Measurements from ENCODE around the gene NMD3.

Gene NMD3

DNA sequence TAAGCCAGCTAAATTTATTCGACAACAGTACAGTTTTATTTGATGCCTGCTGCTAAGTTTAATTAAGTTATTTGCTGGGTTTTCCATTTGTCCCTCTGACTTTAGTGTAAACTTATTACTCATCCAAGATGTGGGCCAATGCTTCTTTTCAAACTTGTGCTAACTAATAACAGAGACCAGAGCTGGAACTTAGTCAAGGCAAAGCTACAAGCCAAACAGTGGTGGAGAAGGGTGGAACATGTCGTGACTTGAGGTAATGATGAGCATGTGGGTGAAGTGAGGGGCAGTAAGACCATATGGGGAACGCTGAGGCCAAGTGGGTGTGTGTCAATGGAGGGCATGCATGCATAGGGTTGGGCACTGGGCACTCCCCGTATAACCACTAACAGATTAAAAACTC is 63.9 kb downstream of the NMD3 start:
- Histone ChIP-seq H3K4me3 (ENCODE audit: low read depth, low read length) (no peak overlapping the region), H3K4ac (ENCODE audit: low read depth, low read length) (no peak overlapping the region)

GRCh38 chr3:161289174-161289573 is 68.1 kb downstream of the NMD3 start:
- Histone ChIP-seq H3K4me3 (ENCODE audit: low read depth, low read length) (no peak overlapping the region), H4K91ac (ENCODE audit: low read depth, low read length) (no peak overlapping the region), H3K27ac (ENCODE audit: low read depth, low read length) (no peak overlapping the region), H3K4me2 (ENCODE audit: low read length) (no peak overlapping the region), H3K79me2 (ENCODE audit: control insufficient read depth, insufficient read depth, low read length, poor library complexity) (no peaks in the 10 kb centered on the region), H3K79me1 (ENCODE audit: low read length) (no peaks in the 10 kb centered on the region), H2BK12ac (ENCODE audit: low read length) (no peak overlapping the region), H3K18ac (ENCODE audit: low read length) (no peak overlapping the region), H3K23ac (ENCODE audit: low read length) (no peak overlapping the region), H4K8ac (ENCODE audit: low read depth, low read length) (no peak overlapping the region), H2AK5ac (ENCODE audit: low read length) (no peak overlapping the region), H3K4ac (ENCODE audit: low read depth, low read length) (no peak overlapping the region), H3K9ac (ENCODE audit: low read length) (no peak overlapping the region), H2BK5ac (ENCODE audit: low read depth, low read length, poor library complexity) (no peak overlapping the region), H2BK120ac (ENCODE audit: insufficient read depth, low read length, poor library complexity) (no peak overlapping the region), H3K9me3 (ENCODE audit: insufficient read depth, low read depth, low read length) (no peaks in the 10 kb centered on the region), H4K12ac (ENCODE audit: low read depth, low read length) (no peak overlapping the region), H3K14ac (ENCODE audit: low read length) (no peak overlapping the region), H3K27me3 (ENCODE audit: insufficient read depth, low read length) (no peaks in the 10 kb centered on the region), H3K4me1 (ENCODE audit: control insufficient read depth in 1 of 2, insufficient read depth in 2 of 2, low read length in 2 of 2) (no peaks in the 10 kb centered on the region), H2AFZ (ENCODE audit: insufficient read depth, low read length, poor library complexity) (no peak overlapping the region), H3K36me3 (ENCODE audit: control insufficient read depth in 1 of 2, insufficient read depth in 2 of 2, low read length in 2 of 2) (no peaks in the 10 kb centered on the region)
- DNase-seq: no peak
- WGBS (ENCODE audit: extremely low coverage, insufficient coverage, insufficient read length): no CpG with 5 or more reads among the region's 4 CpGs

More for the DNA sequence above, 63.9 kb downstream of the NMD3 start:
- Histone ChIP-seq H4K91ac (ENCODE audit: low read depth, low read length) (no peak overlapping the region), H2BK12ac (ENCODE audit: low read length) (no peak overlapping the region), H3K27me3 (ENCODE audit: insufficient read depth, low read length) (no peaks in the 10 kb centered on the region), H3K36me3 (ENCODE audit: control insufficient read depth in 1 of 2, insufficient read depth in 2 of 2, low read length in 2 of 2) (no peaks in the 10 kb centered on the region), H3K4me1 (ENCODE audit: control insufficient read depth in 1 of 2, insufficient read depth in 2 of 2, low read length in 2 of 2) (no peaks in the 10 kb centered on the region), H4K12ac (ENCODE audit: low read depth, low read length) (no peak overlapping the region), H3K79me1 (ENCODE audit: low read length) (no peaks in the 10 kb centered on the region), H3K23ac (ENCODE audit: low read length) (no peak overlapping the region), H2AK5ac (ENCODE audit: low read length) (no peak overlapping the region), H3K27ac (ENCODE audit: low read depth, low read length) (no peak overlapping the region), H2BK120ac (ENCODE audit: insufficient read depth, low read length, poor library complexity) (no peak overlapping the region), H2BK5ac (ENCODE audit: low read depth, low read length, poor library complexity) (no peak overlapping the region), H3K4me2 (ENCODE audit: low read length) (no peak overlapping the region), H3K14ac (ENCODE audit: low read length) (no peak overlapping the region), H3K9ac (ENCODE audit: low read length) (no peak overlapping the region), H3K18ac (ENCODE audit: low read length) (no peak overlapping the region), H3K79me2 (ENCODE audit: control insufficient read depth, insufficient read depth, low read length, poor library complexity) (no peaks in the 10 kb centered on the region), H4K8ac (ENCODE audit: low read depth, low read length) (no peak overlapping the region), H2AFZ (ENCODE audit: insufficient read depth, low read length, poor library complexity) (no peak overlapping the region), H3K9me3 (ENCODE audit: insufficient read depth, low read depth, low read length) (peaks cover 4% of the 10 kb centered on the region)
- WGBS (ENCODE audit: extremely low coverage, insufficient coverage, insufficient read length): no CpG with 5 or more reads among the region's 4 CpGs
- no peak for DNase-seq

DNA sequence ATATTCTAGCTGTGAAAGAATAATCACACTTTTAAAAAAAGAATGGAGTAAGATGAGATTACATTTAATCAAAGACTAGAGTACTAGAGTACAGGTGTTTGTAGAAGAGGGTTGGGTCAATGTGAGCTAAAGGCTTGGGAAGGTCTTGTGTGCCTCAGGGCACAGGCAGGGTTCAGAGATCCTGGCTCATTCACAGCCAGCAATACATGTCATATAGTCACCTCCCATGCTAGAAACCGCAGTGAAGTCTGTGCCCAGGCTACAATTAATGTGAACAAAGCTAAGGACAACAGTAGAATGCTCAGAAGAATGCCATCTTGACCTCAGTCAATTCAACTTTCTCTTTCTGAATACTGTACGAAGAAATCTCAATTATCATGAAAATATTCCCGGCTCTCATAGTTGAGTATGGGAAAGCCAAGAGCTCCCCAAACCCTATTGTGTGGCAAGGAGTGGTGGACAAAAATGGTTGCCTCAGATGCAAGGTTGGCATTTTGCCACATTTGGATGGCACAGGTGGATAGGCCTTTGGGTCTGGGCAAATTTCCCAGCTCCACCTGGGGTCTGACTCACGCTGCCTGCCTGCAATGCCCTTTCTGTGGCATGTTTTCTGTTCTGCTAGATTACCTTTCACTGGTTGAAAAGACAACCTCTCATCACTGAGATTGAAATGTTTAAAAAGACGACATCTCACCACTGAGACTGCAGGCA is 70.2 kb downstream of the NMD3 start:
- Histone ChIP-seq H4K12ac (ENCODE audit: low read depth, low read length) (no peak overlapping the region), H4K91ac (ENCODE audit: low read depth, low read length) (no peak overlapping the region), H3K4me1 (ENCODE audit: control insufficient read depth in 1 of 2, insufficient read depth in 2 of 2, low read length in 2 of 2) (no peaks in the 10 kb centered on the region), H2BK120ac (ENCODE audit: insufficient read depth, low read length, poor library complexity) (no peak overlapping the region), H3K14ac (ENCODE audit: low read length) (no peak overlapping the region), H3K4me3 (ENCODE audit: low read depth, low read length) (no peak overlapping the region), H3K27ac (ENCODE audit: low read depth, low read length) (no peak overlapping the region), H3K79me1 (ENCODE audit: low read length) (no peaks in the 10 kb centered on the region), H3K4me2 (ENCODE audit: low read length) (no peak overlapping the region), H3K79me2 (ENCODE audit: control insufficient read depth, insufficient read depth, low read length, poor library complexity) (no peaks in the 10 kb centered on the region), H3K36me3 (ENCODE audit: control insufficient read depth in 1 of 2, insufficient read depth in 2 of 2, low read length in 2 of 2) (no peaks in the 10 kb centered on the region), H3K9me3 (ENCODE audit: insufficient read depth, low read depth, low read length) (no peaks in the 10 kb centered on the region), H4K8ac (ENCODE audit: low read depth, low read length) (no peak overlapping the region), H2AFZ (ENCODE audit: insufficient read depth, low read length, poor library complexity) (no peak overlapping the region), H3K18ac (ENCODE audit: low read length) (no peak overlapping the region), H3K9ac (ENCODE audit: low read length) (no peak overlapping the region), H2AK5ac (ENCODE audit: low read length) (no peak overlapping the region), H2BK5ac (ENCODE audit: low read depth, low read length, poor library complexity) (no peak overlapping the region), H3K4ac (ENCODE audit: low read depth, low read length) (no peak overlapping the region), H3K23ac (ENCODE audit: low read length) (no peak overlapping the region), H3K27me3 (ENCODE audit: insufficient read depth, low read length) (no peaks in the 10 kb centered on the region), H2BK12ac (ENCODE audit: low read length) (no peak overlapping the region)
- DNase-seq: no peak
- no CpG with 5 or more reads among the region's 5 CpGs for WGBS (ENCODE audit: extremely low coverage, insufficient coverage, insufficient read length)

DNA sequence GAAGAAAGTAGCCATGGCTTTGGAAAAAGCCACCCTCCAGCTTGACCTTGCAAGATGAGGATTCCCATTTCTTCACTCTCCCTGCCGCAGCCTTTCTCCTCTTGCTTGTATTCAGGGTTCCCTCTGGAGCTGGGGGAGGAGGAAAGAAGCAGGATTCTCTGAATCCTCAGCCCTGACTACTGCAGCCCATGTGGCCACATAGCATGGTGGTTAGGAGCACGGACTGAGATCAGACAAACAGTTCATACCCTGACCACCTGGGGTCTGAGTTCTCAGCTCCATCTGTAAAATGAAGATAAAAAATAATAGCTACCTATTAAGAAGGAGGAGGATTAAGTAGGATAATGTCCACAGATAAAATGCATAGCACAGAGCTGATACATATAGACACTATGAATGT is 72.3 kb downstream of the NMD3 start:
- H2AK5ac ChIP-seq (ENCODE audit: low read length): no peak overlapping the region
- WGBS (ENCODE audit: extremely low coverage, insufficient coverage, insufficient read length): no CpG with 5 or more reads among the region's 2 CpGs
- DNase-seq: no peak

More for the DNA sequence above, 72.3 kb downstream of the NMD3 start:
- no peak overlapping the region for H3K18ac ChIP-seq (ENCODE audit: low read length)
- H2BK5ac ChIP-seq (ENCODE audit: low read depth, low read length, poor library complexity): no peak overlapping the region
- no peaks in the 10 kb centered on the region for H3K36me3 ChIP-seq (ENCODE audit: control insufficient read depth in 1 of 2, insufficient read depth in 2 of 2, low read length in 2 of 2)
- H3K4me2 ChIP-seq (ENCODE audit: low read length): no peak overlapping the region
- no peaks in the 10 kb centered on the region for H3K79me2 ChIP-seq (ENCODE audit: control insufficient read depth, insufficient read depth, low read length, poor library complexity)
- no peaks in the 10 kb centered on the region for H3K79me1 ChIP-seq (ENCODE audit: low read length)
- H2BK12ac ChIP-seq (ENCODE audit: low read length): no peak overlapping the region
- no peak overlapping the region for H3K4me3 ChIP-seq (ENCODE audit: low read depth, low read length)
- H4K91ac ChIP-seq (ENCODE audit: low read depth, low read length): no peak overlapping the region
- H3K4me1 ChIP-seq (ENCODE audit: control insufficient read depth in 1 of 2, insufficient read depth in 2 of 2, low read length in 2 of 2): no peaks in the 10 kb centered on the region
- no peak overlapping the region for H3K27ac ChIP-seq (ENCODE audit: low read depth, low read length)
- H4K8ac ChIP-seq (ENCODE audit: low read depth, low read length): no peak overlapping the region
- H3K14ac ChIP-seq (ENCODE audit: low read length): no peak overlapping the region
- H3K9me3 ChIP-seq (ENCODE audit: insufficient read depth, low read depth, low read length): no peaks in the 10 kb centered on the region
- H3K4ac ChIP-seq (ENCODE audit: low read depth, low read length): no peak overlapping the region
- H4K12ac ChIP-seq (ENCODE audit: low read depth, low read length): no peak overlapping the region
- no peak overlapping the region for H3K23ac ChIP-seq (ENCODE audit: low read length)
- H2AFZ ChIP-seq (ENCODE audit: insufficient read depth, low read length, poor library complexity): no peak overlapping the region
- no peak overlapping the region for H2BK120ac ChIP-seq (ENCODE audit: insufficient read depth, low read length, poor library complexity)
- no peak overlapping the region for H3K9ac ChIP-seq (ENCODE audit: low read length)
- no peaks in the 10 kb centered on the region for H3K27me3 ChIP-seq (ENCODE audit: insufficient read depth, low read length)

Measured in trophoblast cell (in vitro differentiated cells and primary cell).